Endothelial cell of umbilical vein (primary cell): Measurements from ENCODE around the gene CHD5. TPM values are rescaled to one million over a fixed set of nuclear protein-coding genes. Genes with fewer than 3 reads are reported as not detected.

Experiments used
- BruUV-seq: library from RNA; stranded (reverse); fragments of 400-500 nt; replicated peaks from 2 replicates; lab custom pipeline; 2021; lab: Mats Ljungman, UMichigan
- CTCF ChIA-PET: fragments of 300-600, 350-600 bp; sonication (Branson Sonifier 250); formaldehyde crosslinking; loops from one replicate; lab custom pipeline; 2021; ENCODE audit warnings: antibody characterized with exemption, inconsistent platforms; lab: Charles Lee
- POLR2A ChIA-PET: fragments of 300-600, 350-600 bp; sonication (Branson Sonifier 250); formaldehyde crosslinking; loops from one replicate; lab custom pipeline; 2021; ENCODE audit warnings: antibody characterized with exemption, inconsistent platforms; lab: Charles Lee
- DNase-seq: peaks from one replicate; pipeline ENCODE4 v3.0.0-alpha.2; 2011; ENCODE audit warnings: low read depth, low spot score
- FAIRE-seq: peaks from 2 replicates; lab custom pipeline; 2011; peaks lifted over from hg19 to GRCh38; lab: Jason Lieb, UNC
- H2AFZ ChIP-seq: 2 replicates; pipeline ENCODE4 v1.6.0; 2012; ENCODE audit warnings: low read depth, low read length, control low read depth, inconsistent platforms
- H3K27ac ChIP-seq: 2 replicates; pipeline ENCODE4 v1.5.1; 2011; ENCODE audit warnings: low read depth, mild to moderate bottlenecking, control low read depth, low read length, moderate library complexity; ENCODE audit not compliant: insufficient read depth
- H3K27me3 ChIP-seq, 2 experiments: 2 replicates each; pipeline versions ENCODE4 v1.6.0 to v1.6.1; 2011; ENCODE audit warnings: low read length in 2 of 2, mixed read lengths in 1 of 2; ENCODE audit not compliant: control insufficient read depth in 2 of 2, insufficient read depth in 2 of 2
- H3K36me3 ChIP-seq, 2 experiments: 2 replicates in 1 of 2; 3 replicates in 1 of 2; pipeline ENCODE4 v1.5.1; 2011; ENCODE audit warnings: low read length in 2 of 2, mild to moderate bottlenecking in 1 of 2, moderate library complexity in 1 of 2; ENCODE audit not compliant: control insufficient read depth in 2 of 2, insufficient read depth in 2 of 2; ENCODE audit errors: extremely low read depth in 1 of 2
- H3K4me1 ChIP-seq: 3 replicates; pipeline ENCODE4 v1.5.1; 2011; ENCODE audit warnings: mild to moderate bottlenecking, low read length; ENCODE audit not compliant: control insufficient read depth, insufficient read depth; ENCODE audit errors: extremely low read depth
- H3K4me2 ChIP-seq: 2 replicates; pipeline ENCODE4 v1.6.1; 2011; ENCODE audit warnings: low read length, control low read depth, mixed read lengths; ENCODE audit not compliant: insufficient read depth
- H3K4me3 ChIP-seq, 3 experiments: fragments of 200-600 bp in 1 of 3; sonication (generic), shearing (Covaris generic) in 1 of 3; replicated peaks in 1 of 3; 2 replicates each; pipeline ENCODE4 v1.5.1; 2011 to 2016; ENCODE audit warnings: control low read depth in 3 of 3, low read length in 3 of 3, mild to moderate bottlenecking in 2 of 3, inconsistent platforms in 1 of 3, low read depth in 1 of 3, moderate library complexity in 1 of 3; ENCODE audit not compliant: insufficient read depth in 1 of 3
- H3K79me2 ChIP-seq: 2 replicates; pipeline ENCODE4 v1.6.0; 2012; ENCODE audit warnings: low read length, inconsistent platforms; ENCODE audit not compliant: control insufficient read depth, insufficient read depth
- H3K9ac ChIP-seq: replicated peaks from 2 replicates; pipeline ENCODE3; 2011; ENCODE audit warnings: low read length, control low read depth; ENCODE audit not compliant: insufficient read depth; ENCODE audit errors: extremely low read depth
- H3K9me1 ChIP-seq: replicated peaks from 3 replicates; pipeline ENCODE4 v1.6.0; 2011; ENCODE audit warnings: mild to moderate bottlenecking, low read length; ENCODE audit not compliant: control insufficient read depth, insufficient read depth; ENCODE audit errors: extremely low read depth
- H3K9me3 ChIP-seq: replicated peaks from 2 replicates; pipeline ENCODE4 v1.5.1; 2012; ENCODE audit warnings: low read length, inconsistent platforms; ENCODE audit not compliant: control insufficient read depth, insufficient read depth
- H4K20me1 ChIP-seq: replicated peaks from 2 replicates; pipeline ENCODE3; 2011; ENCODE audit warnings: mild to moderate bottlenecking, low read length; ENCODE audit not compliant: control insufficient read depth, insufficient read depth; ENCODE audit errors: extremely low read depth
- CTCF ChIP-seq, 2 donors: IDR thresholded peaks; 1 replicate in 1 of 2; 2 replicates in 1 of 2; pipeline ENCODE4 v1.5.1; 2011; ENCODE audit warnings: low read length in 2 of 2, mild to moderate bottlenecking in 2 of 2, moderate library complexity in 2 of 2, control low read depth in 1 of 2, inconsistent platforms in 1 of 2, low read depth in 1 of 2; ENCODE audit not compliant: insufficient read depth in 1 of 2; ENCODE audit errors: extremely low read depth in 1 of 2
- EZH2 ChIP-seq: IDR thresholded peaks from 2 replicates; pipeline ENCODE4 v1.6.1; 2012; ENCODE audit warnings: borderline replicate concordance, low read depth, mild to moderate bottlenecking, moderate library complexity, low read length, inconsistent platforms; ENCODE audit not compliant: severe bottlenecking
- FOS ChIP-seq: IDR thresholded peaks from 2 replicates; pipeline ENCODE4 v1.6.1; 2011; ENCODE audit warnings: mild to moderate bottlenecking, low read length, moderate library complexity, borderline replicate concordance; ENCODE audit not compliant: insufficient read depth
- GATA2 ChIP-seq: IDR thresholded peaks from 2 replicates; pipeline ENCODE4 v1.7.0; 2011; ENCODE audit warnings: low read depth, mild to moderate bottlenecking, moderate library complexity, mixed read lengths, low read length; ENCODE audit not compliant: insufficient read length, insufficient read depth
- JUN ChIP-seq: IDR thresholded peaks from 2 replicates; pipeline ENCODE4 v1.6.1; 2011; ENCODE audit warnings: borderline replicate concordance, low read depth; ENCODE audit not compliant: insufficient read length, insufficient read depth
- MAX ChIP-seq: IDR thresholded peaks from 2 replicates; pipeline ENCODE4 v1.6.1; 2011; ENCODE audit not compliant: insufficient read depth, insufficient read length
- MYC ChIP-seq: IDR thresholded peaks from one replicate; pipeline ENCODE4 v1.6.1; 2011; ENCODE audit warnings: mild to moderate bottlenecking, low read depth, low read length
- POLR2A ChIP-seq: IDR thresholded peaks from 2 replicates; pipeline ENCODE4 v1.6.1; 2012; ENCODE audit warnings: low read depth, mild to moderate bottlenecking, control low read depth, low read length
- POLR2AphosphoS5 ChIP-seq: IDR thresholded peaks from 2 replicates; pipeline ENCODE4 v1.6.1; 2012; ENCODE audit warnings: low read depth, mild to moderate bottlenecking, control low read depth, low read length, moderate library complexity; ENCODE audit not compliant: insufficient read depth
- dilution Hi-C: fragments of 300-500 bp; cut with MboI; formaldehyde crosslinking; loops from one replicate; pipeline ENCODE4 v1.15.0; 2019; ENCODE audit warnings: low sequenced_read_pairs; ENCODE audit not compliant: extremely low pct_ligation_motif_present
- intact Hi-C: fragments of 100-400 bp; cut with micrococcal nuclease; formaldehyde crosslinking; loops from one replicate; pipeline ENCODE4 v1.10.0; 2022
- polyA plus RNA-seq, 4 experiments: library from polyadenylated mRNA; depleted of rRNA in 3 of 4; stranded (reverse) in 3 of 4; unstranded in 1 of 4; fragments of >200 nt; gene quantifications; 2 replicates each; pipeline versions ENCODE4 v1.2.1 to v1.2.3, GENCODE V29; 2011 to 2012; ENCODE audit warnings: missing spikeins in 1 of 4
- total RNA-seq: library from RNA; stranded (reverse); gene quantifications from 2 replicates; pipeline ENCODE4 v1.2.3, GENCODE V29; 2021

CHD5 gene
- total and polyA plus RNA-seq, 2 donors (not counting 3 experiments of a cell fraction or from before 2014, with no cell fraction given) = 0.04 to 0.11 TPM

GRCh38 chr1:6111571-6111970, 68.5 kb downstream of the CHD5 start:
- intact Hi-C loops = loop anchor here (10.0 kb wide), 1 partner anchor 233 kb away; no protein-coding TSS in a partner anchor
- no peaks in the 10 kb centered on the region for H3K79me2 ChIP-seq
- dilution Hi-C loops = no loop called here
- BruUV-seq = no TSS peak
- H4K20me1 ChIP-seq = no peaks in the 10 kb centered on the region
- no peak overlapping the region for H3K4me3 ChIP-seq
- H3K9me3 ChIP-seq = no peaks in the 10 kb centered on the region
- POLR2A ChIA-PET = no interaction called here
- FAIRE-seq (no peak), DNase-seq (no peak)
- H3K9ac ChIP-seq = no peak overlapping the region
- H3K4me2 ChIP-seq = no peak overlapping the region
- H3K9me1 ChIP-seq = no peaks in the 10 kb centered on the region
- no peak for TF ChIP-seq MAX
- TF ChIP-seq CTCF (IDR thresholded peaks at IDR 0.05; ENCODE audit: extremely low read depth in 1 of 2, insufficient read depth in 1 of 2, low read depth in 1 of 2, low read length in 2 of 2) = no peak
- TF ChIP-seq EZH2 = no peak
- no peak for TF ChIP-seq FOS
- TF ChIP-seq GATA2 = no peak
- TF ChIP-seq MYC = no peak
- TF ChIP-seq JUN = no peak
- no peak for TF ChIP-seq POLR2A
- TF ChIP-seq POLR2AphosphoS5 = no peak
- H2AFZ ChIP-seq = no peak overlapping the region
- no peak overlapping the region for H3K27ac ChIP-seq
- CTCF ChIA-PET = interaction anchor here (0.7 to 1.1 kb wide), 2 partner anchors 74 to 133 kb away, joined by 3 to 5 read pairs; no protein-coding TSS in a partner anchor
- H3K4me1 ChIP-seq = peaks cover 3% of the 10 kb centered on the region
- H3K27me3 ChIP-seq = no peaks in the 10 kb centered on the region
- H3K36me3 ChIP-seq = no peaks in the 10 kb centered on the region
